VCaP (cell line): ENCODE results near the gene ACACA.
A peak's percentile ranks its signal among the peaks of the same experiment; 100 is the strongest.

Experiments used
- H3K27ac ChIP-seq: fragments of 450-650 bp; 2 replicates; pipeline ENCODE4 v1.5.1; 2017
- TF ChIP-seq, protein P1 (sequence below): fragments of 450-650 bp; conservative IDR thresholded peaks from 2 replicates; pipeline ENCODE4 v1.5.1; 2017; ENCODE audit warnings: mild to moderate bottlenecking, moderate library complexity

ACACA gene

DNA sequence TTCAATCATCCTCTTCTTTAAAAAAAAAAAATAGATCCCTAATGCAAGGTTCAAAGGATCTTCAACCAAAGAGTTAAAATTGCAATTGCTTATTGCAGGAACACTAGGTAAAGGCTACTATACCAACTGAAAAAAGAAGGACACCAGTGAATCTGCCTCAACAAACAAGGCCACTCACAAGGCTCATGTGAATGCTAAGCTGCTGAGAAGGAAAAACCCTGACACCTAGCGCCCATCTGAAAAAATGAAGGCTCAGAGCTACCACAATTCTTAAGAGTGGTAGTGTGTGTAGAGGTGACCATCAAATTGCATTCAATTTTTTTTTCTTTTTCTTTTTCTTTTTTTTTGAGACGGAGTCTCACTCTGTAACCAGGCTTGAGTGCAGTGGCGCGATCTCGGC is 232.4 kb downstream of the ACACA start:
- peak overlapping the region; percentile 73 for H3K27ac ChIP-seq
- TF ChIP-seq, protein P1, sequence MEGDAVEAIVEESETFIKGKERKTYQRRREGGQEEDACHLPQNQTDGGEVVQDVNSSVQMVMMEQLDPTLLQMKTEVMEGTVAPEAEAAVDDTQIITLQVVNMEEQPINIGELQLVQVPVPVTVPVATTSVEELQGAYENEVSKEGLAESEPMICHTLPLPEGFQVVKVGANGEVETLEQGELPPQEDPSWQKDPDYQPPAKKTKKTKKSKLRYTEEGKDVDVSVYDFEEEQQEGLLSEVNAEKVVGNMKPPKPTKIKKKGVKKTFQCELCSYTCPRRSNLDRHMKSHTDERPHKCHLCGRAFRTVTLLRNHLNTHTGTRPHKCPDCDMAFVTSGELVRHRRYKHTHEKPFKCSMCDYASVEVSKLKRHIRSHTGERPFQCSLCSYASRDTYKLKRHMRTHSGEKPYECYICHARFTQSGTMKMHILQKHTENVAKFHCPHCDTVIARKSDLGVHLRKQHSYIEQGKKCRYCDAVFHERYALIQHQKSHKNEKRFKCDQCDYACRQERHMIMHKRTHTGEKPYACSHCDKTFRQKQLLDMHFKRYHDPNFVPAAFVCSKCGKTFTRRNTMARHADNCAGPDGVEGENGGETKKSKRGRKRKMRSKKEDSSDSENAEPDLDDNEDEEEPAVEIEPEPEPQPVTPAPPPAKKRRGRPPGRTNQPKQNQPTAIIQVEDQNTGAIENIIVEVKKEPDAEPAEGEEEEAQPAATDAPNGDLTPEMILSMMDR: peak; percentile 92

DNA sequence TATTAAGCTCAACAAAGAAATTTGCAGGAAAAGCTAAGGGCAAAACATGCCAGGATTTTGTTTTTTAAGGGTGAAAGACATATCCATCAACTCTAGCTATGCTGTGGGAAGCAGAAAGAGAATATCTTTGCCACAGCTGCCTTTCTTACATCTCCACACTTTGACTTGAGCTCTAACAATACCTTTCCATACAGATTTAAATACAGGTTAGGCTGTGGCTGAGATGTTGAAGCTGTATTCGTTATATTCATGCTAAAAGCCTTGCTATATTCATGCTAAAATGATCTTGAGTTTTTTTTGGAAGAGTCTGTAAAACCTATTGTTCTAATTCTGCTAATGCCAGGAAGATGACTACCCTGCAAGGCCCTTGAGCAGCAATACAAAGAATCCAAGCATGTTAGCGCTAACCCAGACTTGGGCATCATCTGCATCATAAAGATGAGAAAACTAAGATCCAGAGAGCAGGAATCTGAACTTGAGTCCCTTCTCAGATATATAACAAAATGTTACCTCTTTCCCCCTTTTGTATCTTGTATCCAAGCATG is 235.7 kb downstream of the ACACA start:
- TF ChIP-seq, protein P1: no peak
- peak overlapping the region; percentile 56 for H3K27ac ChIP-seq

DNA sequence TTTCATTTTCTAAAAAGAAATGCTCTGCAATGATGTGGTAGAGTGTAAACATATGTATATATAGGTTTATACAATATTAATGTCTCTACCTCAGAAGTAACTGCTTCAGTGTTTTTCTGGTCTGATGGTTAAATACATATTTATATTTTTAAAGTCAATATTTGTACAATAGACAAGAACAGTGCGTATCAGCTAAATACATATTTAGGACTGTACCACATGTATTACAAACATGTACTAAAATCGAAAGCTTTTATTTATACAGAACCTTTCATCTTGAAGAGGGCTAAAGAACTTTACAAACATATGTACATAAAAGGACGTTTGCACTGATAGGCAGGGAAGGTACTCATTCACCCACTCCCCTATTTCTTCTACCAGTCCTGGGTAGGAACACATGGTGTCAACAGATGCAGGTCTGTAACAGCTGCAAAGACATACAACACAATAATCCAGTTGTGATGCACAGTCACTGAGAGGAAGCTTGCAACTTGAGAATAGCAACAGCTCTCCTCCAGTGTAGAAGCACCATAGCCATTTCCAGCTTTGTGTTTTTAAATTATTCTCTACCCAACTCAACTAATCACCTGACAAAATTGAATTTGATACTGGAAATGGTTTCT is 237.8 kb downstream of the ACACA start:
- TF ChIP-seq, protein P1: no peak
- peak overlapping the region; percentile 56 for H3K27ac ChIP-seq

DNA sequence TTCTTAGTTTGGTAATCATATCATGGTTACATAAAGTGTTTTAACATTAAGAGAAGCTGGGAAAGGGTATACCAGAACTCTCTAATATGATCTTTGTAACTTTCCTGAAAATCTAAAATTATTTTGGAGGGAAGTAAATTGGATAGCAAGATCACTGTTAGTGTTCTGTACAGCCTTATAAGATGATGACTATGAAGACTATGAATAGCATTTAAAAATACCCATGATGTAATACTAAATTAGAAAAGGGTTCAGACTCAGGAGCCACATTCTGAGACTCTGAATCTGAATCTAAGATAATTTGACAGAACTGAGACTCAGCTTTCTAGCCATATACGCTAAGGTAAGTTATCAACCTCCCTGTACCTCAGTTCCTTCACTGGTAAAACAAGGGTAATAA is 238.9 kb downstream of the ACACA start:
- peak overlapping the region; percentile 56 for H3K27ac ChIP-seq
- TF ChIP-seq, protein P1: no peak

DNA sequence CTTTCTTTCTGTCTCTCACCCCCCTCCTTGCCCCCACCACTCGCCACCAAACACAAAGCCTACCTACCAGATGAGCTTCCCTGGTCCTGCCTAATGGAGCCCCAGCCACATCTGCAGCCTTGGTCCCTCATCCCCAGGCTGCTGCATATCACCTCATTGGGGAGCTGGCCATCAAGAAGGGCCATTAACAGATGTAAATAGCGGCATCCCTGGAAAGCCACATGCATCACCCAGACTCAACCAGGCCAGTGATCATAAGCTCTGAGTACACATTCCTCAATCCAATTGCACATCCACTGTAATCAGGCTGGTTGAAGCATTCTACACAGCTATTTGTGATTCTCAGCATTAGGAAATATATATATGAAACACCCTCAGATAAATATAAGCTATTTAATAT is 242.6 kb downstream of the ACACA start:
- H3K27ac ChIP-seq: no peak overlapping the region
- TF ChIP-seq, protein P1: no peak

DNA sequence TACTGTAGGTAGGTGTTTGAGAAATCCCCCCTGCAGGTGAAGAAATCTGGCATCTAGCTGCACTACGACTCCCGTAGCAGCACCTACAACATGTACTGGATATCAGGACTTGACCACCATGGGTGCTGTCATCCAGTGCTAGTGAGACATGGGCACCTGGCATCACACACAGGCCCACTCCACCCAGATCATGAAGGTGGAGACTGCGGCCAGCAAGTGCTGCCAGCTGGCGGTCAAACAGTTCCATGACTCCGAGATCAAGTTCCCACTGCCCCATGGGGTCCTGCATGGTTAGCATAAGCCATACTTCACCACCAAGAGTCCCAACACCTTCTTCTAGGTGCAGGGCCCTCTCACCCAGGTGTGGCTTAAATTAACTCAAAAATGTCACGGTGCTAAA is 243.8 kb downstream of the ACACA start:
- TF ChIP-seq, protein P1: no peak

DNA sequence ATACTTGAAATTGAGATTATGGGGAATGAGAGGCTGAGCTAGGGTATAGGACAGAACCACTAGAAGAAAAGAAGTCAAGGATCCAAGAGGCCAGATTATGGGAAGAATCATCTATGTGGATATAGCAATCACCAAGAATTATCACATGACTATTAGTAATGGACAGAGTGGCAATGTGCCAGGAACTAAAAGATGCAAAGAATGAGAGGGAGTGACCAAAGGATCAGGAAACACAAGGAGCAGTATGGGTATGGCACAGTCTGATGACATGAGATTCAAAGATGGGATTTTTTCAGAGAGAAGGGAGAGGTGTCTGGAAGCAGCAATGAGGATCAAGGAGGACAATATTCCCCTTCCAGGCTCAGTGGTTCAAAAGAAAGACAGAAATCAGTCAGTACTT is 245.7 kb downstream of the ACACA start:
- TF ChIP-seq, protein P1: no peak
- no peak overlapping the region for H3K27ac ChIP-seq

More for the DNA sequence above, 243.8 kb downstream of the ACACA start:
- no peak overlapping the region for H3K27ac ChIP-seq
